HG03139 (cell line): ENCODE results near the gene MED13L.
A peak's percentile ranks its signal among the peaks of the same experiment; 100 is the strongest.
"Not testable (repeated sequence)": the region's sequence is repeated elsewhere in the genome, so short reads cannot be mapped to it uniquely, and the experiment has no call there.

Source experiments
- ATAC-seq: cut with Tn5 transposase; IDR thresholded peaks from one replicate; pipeline ENCODE4 v1.9.1; 2021; ENCODE audit not compliant: unreplicated experiment

The MED13L gene

DNA sequence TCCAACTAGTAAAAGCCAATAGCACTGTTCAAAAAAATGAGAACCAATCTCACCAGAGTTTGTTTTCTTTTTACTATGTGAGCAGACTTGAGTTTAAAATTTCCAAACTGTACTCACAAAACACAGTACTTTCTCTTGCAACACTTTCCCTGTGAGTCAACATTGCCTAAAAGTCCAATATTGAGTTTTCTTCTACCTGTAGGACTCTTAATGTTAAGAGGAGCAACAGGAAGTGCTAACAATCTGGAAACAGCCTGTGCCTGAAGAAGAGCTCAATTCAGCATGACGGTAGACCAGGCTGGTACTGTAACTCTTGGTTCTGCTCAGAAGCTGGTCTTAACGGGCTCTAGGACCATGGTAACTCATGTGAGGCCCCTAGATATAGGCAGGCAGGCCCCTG is 144.3 kb downstream of the MED13L start:
- no peak for ATAC-seq

DNA sequence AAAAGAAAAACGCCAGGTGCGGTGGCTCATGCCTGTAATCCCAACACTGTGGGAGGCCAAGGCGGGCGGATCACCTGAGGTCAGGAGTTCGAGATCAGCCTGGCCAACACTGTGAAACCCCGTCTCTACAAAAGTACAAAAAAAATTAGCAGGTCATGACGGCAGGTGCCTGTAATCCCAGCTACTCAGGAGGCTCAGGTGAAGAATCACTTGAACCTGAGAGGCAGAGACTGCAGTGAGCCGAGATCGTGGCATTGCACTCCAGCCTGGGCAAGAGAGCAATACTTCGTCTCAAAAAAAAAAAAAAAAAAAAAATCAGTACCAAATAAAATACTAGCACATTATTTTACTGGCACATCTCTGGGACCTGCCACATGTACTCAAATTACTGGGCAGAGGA is 145.5 kb downstream of the MED13L start:
- not testable (repeated sequence) for ATAC-seq

DNA sequence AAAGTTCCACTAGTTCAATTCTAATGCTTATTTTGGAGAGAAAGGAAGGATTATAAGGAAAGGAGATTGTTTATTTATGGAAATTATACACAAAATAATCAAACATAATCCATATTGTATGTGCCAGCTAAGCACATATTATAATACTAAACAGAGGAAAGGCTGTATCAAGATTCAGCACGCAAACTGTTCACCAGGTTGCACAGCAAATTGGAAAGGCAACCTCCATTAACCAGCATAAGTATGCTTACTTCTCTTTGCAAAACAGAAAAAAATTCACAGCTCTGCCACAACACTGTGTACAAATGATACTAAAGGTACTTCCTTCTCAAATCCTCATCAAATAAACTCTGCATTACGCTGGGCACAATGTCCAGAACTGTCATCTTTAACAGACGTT is 146.3 kb downstream of the MED13L start:
- no peak for ATAC-seq

DNA sequence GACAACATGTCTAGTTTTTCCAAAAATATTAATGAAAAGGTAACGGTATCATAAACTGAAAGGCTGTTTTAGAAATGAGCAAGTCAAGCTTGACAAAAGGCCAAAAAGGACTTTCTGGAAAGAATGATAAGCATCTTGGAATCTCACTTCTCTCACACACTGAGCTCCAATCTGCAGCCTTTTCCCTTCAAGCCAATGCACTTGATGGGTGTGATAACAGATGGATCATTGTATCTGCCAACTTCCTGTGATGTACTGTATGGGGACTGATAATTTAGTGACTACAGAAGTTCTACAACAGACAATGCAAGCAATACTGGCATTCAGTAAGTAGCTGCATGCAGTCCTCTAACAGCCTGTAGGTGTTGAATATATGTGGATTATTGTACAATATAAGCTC is 147.1 kb downstream of the MED13L start:
- no peak for ATAC-seq

DNA sequence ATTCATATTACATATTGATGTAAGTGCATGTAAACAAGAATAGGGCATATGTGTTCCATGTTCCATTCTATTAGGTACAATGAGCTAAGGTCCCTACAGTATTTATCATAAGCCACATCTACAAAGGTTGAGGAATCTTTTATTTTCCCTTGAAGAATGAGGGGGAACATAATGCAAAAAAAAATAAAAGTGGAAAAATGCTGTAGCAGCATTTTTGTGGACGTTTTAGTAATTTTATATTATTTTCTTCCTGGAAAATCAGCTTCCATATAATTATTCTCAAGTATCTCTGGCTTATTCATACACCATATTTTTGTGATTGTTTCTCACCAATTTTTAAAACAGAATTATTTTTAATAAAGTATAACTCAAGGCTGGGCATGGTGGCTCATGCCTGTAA is 148.7 kb downstream of the MED13L start:
- no peak for ATAC-seq

DNA sequence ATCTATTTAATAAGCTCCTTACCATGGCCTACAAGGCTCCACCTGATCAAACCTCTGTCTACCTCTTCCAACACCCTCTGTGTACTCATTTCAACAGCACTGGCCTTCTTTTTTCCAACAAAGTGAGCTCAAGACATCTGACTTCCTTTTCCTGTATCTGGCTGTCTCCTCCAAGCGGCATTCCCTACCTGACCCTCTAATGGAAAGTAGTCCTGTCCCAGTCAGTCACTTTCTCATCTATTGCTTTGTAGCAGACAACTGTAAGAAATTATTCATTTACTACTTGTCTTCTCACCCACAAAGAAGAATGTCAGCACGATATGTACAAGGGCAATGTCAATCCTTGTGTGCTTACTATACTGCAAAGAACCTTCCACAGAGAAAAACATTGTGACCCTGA is 149.6 kb downstream of the MED13L start:
- no peak for ATAC-seq

DNA sequence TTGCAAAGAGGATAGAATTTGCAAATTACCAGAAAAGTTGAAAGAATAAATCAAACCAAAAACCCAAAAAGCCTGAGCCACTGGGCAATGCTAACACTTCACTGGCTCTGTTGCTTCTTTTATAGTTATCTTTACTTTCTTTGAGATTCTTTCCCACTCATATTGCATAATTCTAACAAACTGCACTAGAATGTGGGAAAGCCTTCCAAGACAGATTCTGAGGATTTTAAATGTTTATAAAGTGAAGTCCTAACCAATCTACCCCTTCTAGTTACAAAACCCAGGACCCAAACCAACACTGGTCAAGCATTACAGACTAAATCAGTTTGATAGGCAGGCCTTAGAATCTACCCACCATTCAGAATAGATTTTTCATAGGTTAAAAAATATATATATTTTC is 150.9 kb downstream of the MED13L start:
- no peak for ATAC-seq

DNA sequence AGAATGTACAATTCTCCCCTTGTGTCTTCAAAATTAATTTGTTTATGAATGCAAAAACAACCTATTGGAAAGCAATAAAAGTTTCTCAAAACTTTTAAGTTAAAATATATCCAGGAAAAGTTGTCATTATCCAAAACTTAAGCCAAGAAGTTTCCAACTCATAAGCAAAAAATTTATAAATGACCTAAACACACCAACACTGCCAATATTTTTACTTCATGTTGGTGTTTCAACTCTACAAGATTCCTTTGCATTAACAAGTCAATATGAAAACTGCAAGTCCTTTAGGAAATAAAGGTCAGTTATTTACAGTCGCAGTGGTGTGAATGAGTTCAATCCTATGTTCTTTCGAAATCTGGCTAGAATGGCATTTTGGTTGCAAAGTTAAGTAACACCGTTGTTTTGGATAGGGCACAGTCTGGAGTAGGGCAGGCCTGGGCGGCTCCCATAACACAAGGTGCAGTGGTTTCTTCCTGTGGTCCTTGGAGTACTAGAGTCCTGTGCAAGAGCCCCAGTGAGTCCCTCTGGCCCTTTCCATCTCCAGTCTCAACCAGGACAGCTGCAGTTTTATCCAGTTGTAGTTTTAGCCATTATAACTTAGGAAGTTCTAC is 151.4 kb downstream of the MED13L start:
- ATAC-seq: no peak

DNA sequence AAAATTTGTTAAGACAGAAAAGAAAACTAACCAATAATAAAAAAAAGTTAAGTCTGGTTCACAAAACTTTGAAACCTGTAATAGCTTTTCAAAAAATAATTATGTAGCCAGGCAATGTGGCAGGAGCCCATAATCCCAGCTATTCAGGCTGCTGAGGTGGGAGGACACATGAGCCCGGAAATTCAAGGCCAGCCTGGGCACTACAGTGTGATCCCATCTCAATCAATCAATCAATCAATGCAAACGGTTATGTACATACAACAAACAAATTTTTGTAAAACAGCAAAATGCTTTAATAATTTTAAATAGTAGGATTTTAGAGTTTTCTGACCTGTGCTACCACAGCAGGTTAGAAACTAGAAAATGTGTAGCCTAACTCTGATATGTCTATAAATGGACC is 152.4 kb downstream of the MED13L start:
- ATAC-seq: no peak

DNA sequence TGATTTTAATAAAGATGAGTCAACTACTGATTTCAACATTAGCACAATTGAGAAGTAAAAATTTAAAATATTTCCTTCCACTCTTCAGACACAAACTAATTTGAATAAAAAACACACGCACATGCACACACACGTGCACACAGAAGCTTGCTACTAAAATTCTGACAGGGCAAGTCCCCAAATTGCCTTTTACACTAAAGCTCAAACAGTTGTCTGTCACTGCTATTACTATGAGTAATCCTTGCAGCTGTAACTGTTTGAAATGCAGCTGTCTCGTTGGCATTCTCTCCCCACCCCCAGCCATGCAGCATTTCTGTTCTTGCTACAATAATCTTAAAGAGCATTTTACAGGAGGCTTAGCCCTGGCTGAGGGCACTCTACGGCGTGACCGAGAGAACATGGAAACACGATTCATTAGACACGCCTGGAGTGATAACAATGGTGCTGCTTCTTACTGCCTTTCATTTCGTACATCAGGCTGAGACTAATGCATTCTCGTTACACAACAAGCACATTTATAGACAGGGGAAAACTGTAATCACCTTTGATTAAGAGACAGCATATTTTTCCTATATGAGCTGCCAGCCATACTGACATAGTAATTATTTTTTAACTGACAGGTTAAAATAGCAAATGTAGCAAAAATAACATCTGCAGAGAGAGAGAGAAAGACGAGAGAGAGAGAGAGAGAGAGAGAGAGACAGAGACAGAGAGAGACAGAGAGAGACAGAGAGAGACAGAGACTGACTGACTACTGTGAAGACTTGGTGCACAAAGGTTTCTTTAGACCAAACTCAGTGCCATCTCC is 153.8 kb downstream of the MED13L start:
- peak; percentile 75 for ATAC-seq

DNA sequence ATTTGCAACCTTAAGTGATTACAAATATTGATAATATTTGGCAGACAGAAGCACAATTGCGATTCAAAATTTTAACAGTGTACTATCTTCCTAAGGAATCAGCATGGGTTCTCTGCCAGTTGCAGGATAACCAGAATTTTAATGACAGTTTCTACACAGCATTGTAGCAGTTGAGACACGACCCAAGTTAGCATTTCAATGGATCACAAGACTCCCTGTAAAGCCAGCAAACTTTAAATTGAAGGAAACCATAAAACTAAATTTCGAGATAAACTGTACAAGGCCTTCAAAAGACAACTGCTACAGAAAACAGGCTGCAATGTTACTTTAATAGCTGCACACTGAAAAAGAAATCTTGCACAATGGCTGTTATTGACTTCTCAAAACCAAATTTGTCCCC is 154.9 kb downstream of the MED13L start:
- no peak for ATAC-seq

DNA sequence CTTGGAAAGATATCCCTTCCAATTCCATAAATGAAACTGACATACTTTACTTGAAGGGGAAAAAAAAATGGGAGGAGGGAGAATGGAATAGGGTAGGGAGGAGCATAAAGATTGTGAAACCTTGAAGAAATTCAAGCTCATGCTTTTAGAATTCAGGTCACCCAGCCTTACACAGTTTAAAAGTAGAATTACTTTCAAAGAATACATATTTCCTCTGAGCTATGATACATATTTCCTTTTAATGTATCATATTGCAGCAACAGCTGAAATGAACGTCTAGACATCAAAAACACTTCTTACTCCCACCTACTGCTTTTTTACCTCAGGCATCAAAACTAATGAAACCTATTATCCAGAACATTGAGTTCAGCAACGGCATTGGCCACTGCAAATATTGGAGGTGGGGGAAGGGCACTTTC is 156.0 kb downstream of the MED13L start:
- no peak for ATAC-seq

DNA sequence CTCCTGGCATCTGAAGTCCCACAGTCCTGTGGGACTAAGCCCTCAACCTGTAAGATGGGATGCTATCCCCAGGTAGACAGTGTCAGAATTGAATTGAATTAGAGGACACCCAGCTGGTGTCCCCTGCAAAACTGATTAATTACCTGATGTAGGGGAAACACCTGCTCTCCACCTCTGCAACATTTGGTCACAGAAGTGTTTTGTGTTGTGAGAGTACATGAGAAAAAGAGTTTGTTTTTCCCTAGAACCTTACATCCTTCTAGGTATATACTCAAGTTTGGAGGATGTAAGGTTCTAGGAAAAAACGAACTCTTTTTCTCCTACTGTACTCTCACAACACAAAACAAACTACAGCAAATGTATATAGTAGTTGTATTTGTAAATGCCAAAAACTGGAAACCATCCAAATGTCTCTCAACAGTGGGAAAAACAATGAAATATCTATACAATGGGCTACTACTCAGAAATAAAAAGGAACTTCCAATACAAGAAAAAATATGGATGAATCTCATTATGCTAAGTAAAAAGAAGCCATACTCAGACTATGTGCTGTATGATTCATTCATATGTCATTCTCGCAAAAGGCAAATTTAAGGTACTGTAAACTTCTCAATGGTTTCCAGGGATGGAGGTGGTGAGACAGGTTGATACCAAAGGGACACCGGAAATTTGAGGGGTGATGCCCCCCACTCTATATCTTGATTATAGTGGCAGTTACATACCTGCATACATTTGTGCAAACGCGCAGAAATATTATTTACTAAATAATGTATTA is 160.7 kb downstream of the MED13L start:
- no peak for ATAC-seq

DNA sequence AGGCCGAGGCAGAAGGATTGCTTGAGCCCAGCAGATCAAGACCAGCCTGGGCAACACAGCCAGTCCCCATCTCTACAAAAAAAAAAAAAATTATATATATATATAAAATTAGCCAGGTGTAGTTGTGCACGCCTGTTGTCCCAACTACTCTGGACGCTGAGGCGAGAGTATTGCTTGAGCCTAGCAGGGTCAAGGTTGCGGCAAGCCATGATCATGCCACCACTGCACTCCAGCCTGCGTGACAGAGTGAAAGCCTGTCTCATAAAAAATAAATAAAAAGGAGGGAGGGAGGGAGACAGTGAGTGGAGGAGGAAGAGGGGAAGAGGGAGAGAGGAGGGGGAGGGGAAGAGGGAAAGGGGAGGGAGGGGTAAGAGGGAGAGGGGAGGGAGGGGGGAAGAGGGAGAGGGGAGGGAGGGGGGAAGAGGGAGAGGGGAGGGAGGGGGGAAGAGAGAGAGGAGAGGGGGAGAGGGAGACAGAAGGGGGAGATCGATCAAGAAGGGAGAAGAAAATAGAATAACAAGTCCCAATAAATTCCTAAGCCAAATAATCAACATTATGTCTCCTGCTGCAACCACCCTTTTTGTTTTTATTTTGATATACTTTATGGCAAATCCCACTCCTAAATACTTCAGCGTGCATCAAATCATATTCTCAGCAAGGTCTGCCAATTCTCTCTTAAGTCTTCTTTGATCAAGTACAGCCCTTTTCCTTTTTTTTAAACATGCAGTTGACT is 163.9 kb downstream of the MED13L start:
- ATAC-seq: no peak

DNA sequence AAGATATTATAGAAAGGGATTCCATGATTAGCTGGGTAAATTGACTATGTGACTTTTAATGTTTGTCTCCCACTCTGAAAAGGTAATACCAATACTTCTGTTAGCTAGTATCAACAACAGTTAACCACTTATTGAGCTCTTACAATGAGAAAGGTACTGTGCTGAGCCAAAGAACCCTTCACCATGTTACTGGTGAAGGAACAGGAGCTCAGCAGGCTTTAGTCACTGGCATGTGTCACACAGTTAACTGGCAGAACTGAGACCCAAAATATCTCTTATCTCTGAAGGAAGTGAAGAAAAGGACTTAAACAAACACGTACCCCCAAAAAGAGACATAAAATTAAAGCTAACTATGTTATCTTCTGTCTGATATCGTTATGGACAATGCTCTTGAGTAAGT is 170.6 kb downstream of the MED13L start:
- no peak for ATAC-seq

DNA sequence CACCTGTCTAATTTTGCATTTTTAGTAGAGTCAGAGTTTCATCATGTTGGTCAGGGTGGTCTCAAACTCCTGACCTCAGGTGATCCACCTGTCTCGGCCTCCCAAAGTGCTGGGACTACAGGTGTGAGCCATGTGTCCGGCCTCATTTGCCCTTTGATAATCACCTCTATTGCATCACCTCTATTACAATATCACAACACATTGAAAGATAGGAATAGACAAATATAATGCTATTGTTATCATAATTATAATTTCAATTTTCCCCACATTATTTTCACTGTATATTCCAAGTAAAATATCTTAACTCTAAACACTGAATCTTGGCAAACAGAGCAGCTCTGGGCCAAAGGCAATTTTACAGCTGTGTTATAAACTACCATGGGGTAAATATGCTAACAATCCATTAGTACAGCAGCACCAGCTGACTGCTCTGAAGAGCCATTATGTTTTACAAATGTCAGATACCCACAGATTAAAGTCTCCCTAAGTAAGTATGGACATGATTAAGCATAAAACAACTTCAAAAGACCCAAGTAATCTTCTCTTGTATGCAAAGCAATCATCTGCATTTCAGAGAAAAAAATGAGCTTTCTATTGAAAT is 173.2 kb downstream of the MED13L start:
- no peak for ATAC-seq

DNA sequence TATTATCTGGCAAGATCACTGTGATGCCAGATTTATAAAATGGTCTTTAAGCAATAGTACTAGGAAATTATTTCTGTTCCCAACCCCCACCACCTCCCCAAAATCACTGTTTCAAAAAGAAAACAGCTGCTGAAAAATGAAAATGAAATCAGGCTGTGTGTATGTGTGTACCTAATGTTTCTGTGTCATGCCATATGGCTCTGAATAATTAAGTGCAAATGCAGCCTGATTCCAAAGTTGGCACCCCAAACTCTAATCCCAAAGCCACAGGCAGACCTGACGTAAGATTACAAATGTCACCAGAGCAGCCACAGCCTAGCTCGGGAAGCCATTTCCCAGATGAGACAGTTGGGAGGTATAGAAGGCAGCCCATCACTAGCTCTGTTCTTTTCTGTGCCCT is 175.5 kb downstream of the MED13L start:
- no peak for ATAC-seq

DNA sequence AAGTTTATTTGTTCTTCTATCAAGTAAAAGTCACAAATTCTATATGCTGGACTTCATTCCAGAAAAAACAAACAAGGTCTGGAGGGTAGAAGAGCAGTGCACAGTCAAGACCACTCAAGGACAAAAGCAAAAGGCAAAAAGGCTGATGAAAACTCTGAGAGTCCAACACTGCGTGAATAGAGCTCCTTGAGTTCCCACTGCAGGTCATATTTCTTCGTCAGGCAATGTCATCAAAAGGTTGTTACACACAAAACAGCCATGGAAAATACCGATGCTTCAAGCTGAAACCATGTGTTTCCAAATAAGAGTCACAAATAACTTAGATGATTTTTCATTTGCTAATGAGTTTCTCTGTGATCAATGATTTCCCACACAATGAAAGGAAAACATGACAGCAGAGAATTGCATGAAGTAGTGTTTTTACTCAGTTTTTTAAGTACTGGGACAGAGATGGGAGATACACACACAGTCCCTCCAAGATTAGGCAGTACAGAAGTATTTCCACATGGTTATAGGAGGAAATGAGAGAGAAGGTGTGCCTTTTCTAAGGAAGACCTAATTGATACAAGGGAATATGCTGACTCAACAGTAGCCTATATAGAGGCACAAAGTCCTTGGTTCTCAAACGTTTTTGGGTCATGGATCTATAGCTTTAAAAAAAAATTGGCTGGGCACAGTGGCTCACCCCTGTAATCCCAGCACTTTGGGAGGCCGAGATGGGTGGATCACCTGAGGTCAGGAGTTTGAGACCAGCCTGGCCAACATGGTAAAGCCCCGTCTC is 177.7 kb downstream of the MED13L start:
- no peak for ATAC-seq

DNA sequence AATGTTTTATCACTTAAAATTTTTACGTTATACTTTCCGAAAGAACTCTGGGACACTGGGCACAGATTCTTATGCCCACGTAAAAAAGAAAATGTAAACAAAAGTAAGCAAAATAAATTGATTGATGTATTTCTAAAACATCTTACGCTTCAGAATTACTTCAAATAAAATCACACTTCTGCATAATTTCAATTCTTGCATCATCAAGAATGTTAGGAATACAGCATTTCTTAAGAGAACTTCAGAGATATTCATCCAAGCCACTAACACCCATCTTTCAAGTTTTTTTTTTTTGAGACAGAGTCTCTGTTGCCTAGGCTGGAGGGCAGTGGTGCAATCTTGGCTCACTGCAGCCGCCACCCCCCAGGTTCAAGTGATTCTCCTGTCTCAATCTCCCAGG is 180.6 kb downstream of the MED13L start:
- ATAC-seq: no peak

DNA sequence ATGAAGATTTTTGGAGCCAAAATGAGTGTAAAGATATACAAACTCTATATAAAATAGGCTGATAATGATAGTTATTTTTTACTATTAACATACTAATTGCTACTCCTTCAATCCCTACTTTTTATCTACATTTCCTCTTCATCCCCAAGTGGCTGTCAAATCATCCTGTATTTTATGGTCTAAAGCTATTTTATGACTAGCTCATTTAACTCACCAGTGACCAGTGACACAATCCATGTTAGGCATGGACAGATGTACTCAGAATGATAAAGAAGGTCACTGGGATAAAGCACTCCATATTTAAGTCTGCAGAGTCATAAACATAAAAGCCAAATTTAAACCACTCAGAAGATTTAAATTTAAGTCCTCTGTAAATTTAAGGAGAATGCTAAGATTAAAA is 183.0 kb downstream of the MED13L start:
- no peak for ATAC-seq
